SU-DHL-6 (cell line): ENCODE data around the gene REEP3.

Experiments
- CTCF ChIP-seq: fragments of 200-600 bp; sonication (generic); IDR thresholded peaks from one replicate; pipeline ENCODE4 v1.5.1; 2017; ENCODE audit warnings: antibody characterized with exemption, mild to moderate bottlenecking, low read length, moderate library complexity; ENCODE audit not compliant: insufficient read depth, poor library complexity, severe bottlenecking
- EZH2phosphoT487 ChIP-seq: fragments of 200-600 bp; sonication (generic), shearing (Covaris generic); conservative IDR thresholded peaks from 2 replicates; pipeline ENCODE4 v1.6.1; 2018; ENCODE audit warnings: mild to moderate bottlenecking, antibody characterized with exemption, low read length, moderate library complexity, mixed read lengths

GRCh38 chr10:63520500-63521415 is at the start of gene REEP3:
- TF ChIP-seq CTCF = no peak
- no peak for TF ChIP-seq EZH2phosphoT487
